GM10248 (cell line): ENCODE measurements around the gene PRR16.

ENCODE experiments used
- CTCF ChIA-PET: fragments of 300-600 bp; sonication (Branson Sonifier 250); formaldehyde crosslinking; extraction: SDS; loops from one replicate; lab custom pipeline; 2021; ENCODE audit warnings: antibody characterized with exemption; lab: Yijun Ruan, JAX
- POLR2A ChIA-PET: fragments of 350-650 bp; sonication (Branson Sonifier 250); formaldehyde crosslinking; extraction: SDS; loops from one replicate; lab custom pipeline; 2020; ENCODE audit warnings: antibody characterized with exemption; lab: Yijun Ruan, JAX
- DNase-seq: peaks from one replicate; pipeline ENCODE4 v3.0.0; 2012; ENCODE audit errors: extremely low spot score
- TF ChIP-seq, protein P1 (sequence below): IDR thresholded peaks from 2 replicates; pipeline ENCODE4 v1.5.1; 2012; ENCODE audit warnings: mild to moderate bottlenecking, low read depth; ENCODE audit errors: extremely low read depth, missing control alignments, control extremely low read depth

The PRR16 gene

DNA sequence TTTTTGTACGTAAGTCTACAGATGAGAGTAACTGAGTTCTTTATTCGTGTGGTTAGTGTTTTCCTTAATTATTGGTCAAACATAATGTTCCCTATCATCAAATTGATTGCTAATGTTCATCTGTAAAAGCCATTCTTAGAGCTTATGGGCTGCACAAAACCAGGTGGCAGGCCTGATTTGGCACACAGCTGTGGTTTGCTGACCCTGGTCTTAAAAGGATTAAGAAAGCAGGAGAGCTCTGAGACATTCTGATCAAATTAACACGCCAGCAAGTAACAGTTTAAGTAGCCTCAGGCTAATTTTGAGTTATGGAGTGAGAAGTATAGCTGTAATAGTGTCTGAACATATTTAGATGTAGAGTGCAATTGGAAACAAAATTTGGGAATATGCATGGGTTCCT, 63.2 kb downstream of the PRR16 start:
- no peak for DNase-seq
- ChIA-PET CTCF (interaction anchor here (2.3 kb wide), 1 partner anchor 17 kb away, joined by 5 read pairs; no protein-coding TSS in a partner anchor), POLR2A (no interaction called here)
- TF ChIP-seq, protein P1, sequence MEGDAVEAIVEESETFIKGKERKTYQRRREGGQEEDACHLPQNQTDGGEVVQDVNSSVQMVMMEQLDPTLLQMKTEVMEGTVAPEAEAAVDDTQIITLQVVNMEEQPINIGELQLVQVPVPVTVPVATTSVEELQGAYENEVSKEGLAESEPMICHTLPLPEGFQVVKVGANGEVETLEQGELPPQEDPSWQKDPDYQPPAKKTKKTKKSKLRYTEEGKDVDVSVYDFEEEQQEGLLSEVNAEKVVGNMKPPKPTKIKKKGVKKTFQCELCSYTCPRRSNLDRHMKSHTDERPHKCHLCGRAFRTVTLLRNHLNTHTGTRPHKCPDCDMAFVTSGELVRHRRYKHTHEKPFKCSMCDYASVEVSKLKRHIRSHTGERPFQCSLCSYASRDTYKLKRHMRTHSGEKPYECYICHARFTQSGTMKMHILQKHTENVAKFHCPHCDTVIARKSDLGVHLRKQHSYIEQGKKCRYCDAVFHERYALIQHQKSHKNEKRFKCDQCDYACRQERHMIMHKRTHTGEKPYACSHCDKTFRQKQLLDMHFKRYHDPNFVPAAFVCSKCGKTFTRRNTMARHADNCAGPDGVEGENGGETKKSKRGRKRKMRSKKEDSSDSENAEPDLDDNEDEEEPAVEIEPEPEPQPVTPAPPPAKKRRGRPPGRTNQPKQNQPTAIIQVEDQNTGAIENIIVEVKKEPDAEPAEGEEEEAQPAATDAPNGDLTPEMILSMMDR: no peak

DNA sequence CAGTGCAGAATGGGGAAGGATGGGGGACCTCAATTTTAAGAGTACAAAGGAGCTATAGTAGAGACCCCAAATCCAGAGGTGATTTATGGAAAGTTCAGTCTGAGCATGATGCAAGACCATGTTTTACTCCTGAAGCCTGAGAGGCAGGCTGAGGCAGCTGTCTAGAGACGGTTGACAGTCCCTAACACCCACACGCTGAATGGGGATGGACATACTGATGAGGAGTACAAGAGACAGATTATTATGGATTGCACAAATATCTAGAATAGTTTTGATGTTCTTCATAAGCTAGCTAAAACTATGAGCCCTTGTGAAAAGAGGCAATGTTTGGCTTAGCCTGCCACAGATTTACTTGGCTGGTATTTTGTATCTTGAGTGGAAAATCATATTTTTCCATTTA, 64.5 kb downstream of the PRR16 start:
- no peak for DNase-seq
- TF ChIP-seq, protein P1: no peak
- ChIA-PET CTCF (interaction anchor here (2.3 kb wide), 1 partner anchor 19 kb away, joined by 5 read pairs; no protein-coding TSS in a partner anchor), POLR2A (no interaction called here)

DNA sequence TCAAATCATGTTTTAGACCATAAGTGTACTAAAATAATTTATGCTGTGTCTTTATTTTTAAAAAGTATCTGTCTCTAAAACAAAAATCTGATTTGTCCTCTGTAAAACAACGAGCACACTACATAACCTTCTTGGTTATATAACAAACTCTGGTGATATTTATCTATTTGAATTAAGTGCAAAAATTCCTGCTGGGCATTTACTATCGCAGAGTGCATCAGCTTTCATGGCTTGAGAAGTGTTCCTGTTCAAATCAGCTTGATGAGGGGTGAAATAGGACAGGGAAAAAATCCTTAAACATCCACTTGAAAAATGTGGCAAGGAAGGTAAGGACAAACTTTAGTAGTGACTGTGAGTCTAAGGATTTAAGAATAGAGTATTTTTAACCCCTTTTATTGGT, 65.3 kb downstream of the PRR16 start:
- ChIA-PET CTCF (interaction anchor here (2.3 kb wide), 1 partner anchor 19 kb away, joined by 5 read pairs; no protein-coding TSS in a partner anchor), POLR2A (no interaction called here)
- TF ChIP-seq, protein P1: no peak

DNA sequence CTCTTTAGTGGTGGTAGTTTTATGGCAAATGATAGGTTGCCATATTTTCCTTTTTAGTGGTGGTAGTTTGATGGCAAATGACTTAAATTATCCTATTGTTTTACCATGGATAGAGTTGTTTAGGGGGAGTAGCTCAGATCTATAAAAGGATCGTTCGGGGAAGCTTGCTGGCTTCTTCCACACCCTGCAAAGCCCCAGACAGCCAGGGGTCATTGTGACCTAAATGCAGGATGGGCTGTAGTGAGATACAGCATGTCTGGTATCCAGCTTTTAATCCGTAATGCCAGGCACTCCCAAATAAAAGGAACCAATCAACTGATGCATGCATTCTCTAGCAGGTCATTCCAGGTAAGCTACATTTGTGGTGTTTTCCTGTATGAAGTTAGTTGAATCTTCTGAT, 67.1 kb downstream of the PRR16 start:
- CTCF ChIA-PET: interaction anchor here (0.9 to 1.1 kb wide), 2 partner anchors 13 to 14 kb away, joined by 3 to 4 read pairs; no protein-coding TSS in a partner anchor
- no peak for DNase-seq
- POLR2A ChIA-PET: no interaction called here

More for the DNA sequence above, 65.3 kb downstream of the PRR16 start:
- no peak for DNase-seq

DNA sequence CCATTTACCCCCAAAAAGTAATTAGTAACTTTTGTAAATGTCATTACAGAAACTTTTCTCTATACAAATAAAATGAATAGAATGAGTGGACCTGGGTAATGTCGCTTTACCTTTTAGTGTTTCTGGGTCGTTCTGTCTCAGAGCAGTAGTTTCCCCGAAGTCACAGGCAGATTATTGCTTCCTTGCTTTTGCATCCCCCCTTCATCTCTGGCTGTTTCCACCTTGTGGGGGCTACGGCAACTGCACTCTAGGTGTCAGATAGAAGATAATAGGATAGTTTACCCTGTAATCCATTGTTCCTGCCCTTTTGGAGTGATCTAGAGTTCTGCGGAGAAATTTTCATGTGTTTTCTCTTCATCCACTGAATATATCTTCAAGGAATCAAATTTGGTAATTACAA, 68.7 kb downstream of the PRR16 start:
- POLR2A ChIA-PET: no interaction called here
- CTCF ChIA-PET: no interaction called here
- TF ChIP-seq, protein P1: no peak
- DNase-seq: no peak

More for the DNA sequence above, 67.1 kb downstream of the PRR16 start:
- TF ChIP-seq, protein P1: no peak

DNA sequence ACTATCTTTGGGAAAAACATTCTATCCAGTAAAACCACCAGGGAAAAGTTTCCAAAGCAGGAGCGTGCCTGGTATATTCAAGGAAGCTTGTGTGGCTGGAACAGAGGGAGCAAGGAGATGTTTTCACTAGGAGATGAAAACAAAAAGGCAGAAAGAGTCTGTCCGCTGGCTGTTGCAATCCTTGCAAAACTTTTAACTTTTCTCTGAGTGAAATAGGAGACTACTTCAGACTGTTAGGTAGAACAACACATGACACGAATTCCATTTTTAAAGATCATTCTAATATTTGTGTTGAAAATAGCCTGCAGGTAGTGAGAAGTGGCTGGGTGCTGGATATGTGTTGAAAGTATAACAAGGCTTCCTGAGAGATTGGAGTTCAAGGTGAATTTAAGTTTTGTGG, 69.5 kb downstream of the PRR16 start:
- ChIA-PET POLR2A (no interaction called here), CTCF (no interaction called here)
- DNase-seq: no peak
- TF ChIP-seq, protein P1: no peak
